DMS 273 (cell line): ENCODE data around the gene NFAM1.

Experiments used
- DNase-seq: peaks from one replicate; lab custom pipeline; 2025; ENCODE audit not compliant: unreplicated experiment; lab: John Stamatoyannopoulos, UW

Gene NFAM1

GRCh38 chr22:42439821-42440674 lies 7.8 kb upstream of the NFAM1 start:
- DNase-seq, result no peak

DNA sequence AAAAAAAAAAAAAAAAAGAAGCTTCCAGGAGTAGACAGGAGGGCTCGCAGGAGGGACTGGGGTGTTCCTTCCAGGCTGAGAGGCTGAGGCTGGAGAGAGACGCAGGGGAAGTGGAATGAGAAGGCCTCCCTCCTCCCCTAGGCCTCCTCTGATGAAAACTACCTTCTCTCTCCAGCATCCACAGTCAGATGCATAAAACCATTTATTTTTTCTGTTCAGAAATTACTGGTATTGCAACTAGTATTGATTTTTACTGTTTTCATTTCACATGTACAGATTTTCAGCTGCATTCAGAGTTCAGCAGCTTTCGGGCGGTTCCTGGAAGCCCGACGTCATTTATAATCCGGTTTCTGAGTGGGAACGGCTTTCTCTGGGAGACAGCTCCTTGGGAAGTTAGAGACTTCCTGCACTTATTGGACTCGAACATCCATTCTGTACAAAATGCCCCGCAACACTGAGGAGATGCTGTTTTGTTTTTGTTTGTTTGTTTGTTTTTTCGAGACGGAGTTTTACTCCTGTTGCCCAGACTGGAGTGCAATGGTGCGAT lies 6.9 kb upstream of the NFAM1 start:
- no peak for DNase-seq

GRCh38 chr22:42438293-42438650 lies 6.1 kb upstream of the NFAM1 start:
- no peak for DNase-seq

- DNase-seq, result peak; percentile 76
These were observed 5.5 kb upstream of the NFAM1 start for GRCh38 chr22:42437488-42438292.

DNA sequence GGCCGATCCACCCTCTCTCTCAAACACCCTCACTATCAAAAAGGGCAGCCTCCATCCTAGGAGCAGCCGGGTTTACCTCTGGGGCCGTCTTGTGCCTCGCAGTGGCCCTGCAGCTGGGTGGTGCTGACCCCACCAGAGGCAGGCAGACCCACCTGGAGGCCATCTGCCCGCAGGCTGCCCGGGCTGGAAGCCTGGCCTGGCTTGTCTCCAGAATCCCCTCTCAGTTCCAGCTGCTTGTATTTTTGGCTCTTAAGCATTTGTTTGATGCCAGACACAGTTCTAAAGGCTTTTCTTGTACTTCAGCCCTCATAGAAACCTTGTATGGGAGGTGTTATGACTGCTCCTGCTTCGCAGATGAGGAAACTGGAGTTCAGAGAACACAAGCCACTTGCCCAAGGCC lies 4.2 kb upstream of the NFAM1 start:
- DNase-seq, result peak; percentile 82

- no peak for DNase-seq
These were observed 2.7 kb upstream of the NFAM1 start for GRCh38 chr22:42434748-42435425.

GRCh38 chr22:42433754-42434682 lies 1.8 kb upstream of the NFAM1 start:
- peak; percentile 62 for DNase-seq

DNA sequence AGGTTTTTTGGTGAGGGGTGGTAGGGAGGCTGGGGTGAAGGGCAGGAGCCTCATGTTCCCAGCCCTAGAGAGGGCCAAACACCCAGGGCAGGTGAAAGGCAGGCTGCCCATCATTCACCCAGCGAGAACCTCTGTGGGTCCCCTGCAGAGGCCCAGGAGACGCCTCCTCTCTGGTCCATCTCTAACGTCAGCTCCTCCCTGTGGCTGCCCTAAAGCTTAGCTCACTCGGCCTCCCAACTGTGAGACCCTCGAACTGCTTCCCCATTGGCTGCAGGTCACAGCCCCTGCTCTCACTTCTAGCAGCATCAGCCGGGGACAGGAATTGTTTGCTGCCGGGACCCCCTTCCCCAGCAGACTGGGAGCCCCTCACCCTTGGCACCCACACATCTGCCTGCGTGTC lies 615 bp upstream of the NFAM1 start:
- no peak for DNase-seq

- no peak for DNase-seq
These were observed 693 bp downstream of the NFAM1 start for GRCh38 chr22:42431401-42432019.

- DNase-seq, result no peak
These were observed 1.6 kb downstream of the NFAM1 start for GRCh38 chr22:42430528-42431125.

DNA sequence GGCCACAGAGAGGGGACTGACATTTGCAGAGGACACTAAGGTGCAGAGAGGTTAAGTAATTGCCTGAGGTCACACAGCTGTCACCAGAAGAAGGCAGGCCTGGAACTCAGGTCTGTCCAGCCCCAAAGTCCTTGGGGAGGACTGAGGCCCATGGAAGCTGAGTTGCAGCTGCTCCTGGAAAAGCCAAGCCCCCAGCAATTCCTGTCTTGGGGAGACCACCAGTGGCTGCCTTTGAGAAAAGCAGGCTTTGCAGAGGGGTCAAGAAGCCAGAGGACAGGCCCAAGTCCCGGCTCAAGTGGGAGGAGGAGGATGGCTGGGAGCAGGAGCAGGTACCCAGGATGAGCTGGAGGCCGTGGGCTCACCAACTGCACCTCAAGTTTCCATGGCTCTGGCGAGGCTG lies 3.4 kb downstream of the NFAM1 start:
- no peak for DNase-seq

GRCh38 chr22:42428025-42428424 lies 4.2 kb downstream of the NFAM1 start:
- DNase-seq, result no peak

DNA sequence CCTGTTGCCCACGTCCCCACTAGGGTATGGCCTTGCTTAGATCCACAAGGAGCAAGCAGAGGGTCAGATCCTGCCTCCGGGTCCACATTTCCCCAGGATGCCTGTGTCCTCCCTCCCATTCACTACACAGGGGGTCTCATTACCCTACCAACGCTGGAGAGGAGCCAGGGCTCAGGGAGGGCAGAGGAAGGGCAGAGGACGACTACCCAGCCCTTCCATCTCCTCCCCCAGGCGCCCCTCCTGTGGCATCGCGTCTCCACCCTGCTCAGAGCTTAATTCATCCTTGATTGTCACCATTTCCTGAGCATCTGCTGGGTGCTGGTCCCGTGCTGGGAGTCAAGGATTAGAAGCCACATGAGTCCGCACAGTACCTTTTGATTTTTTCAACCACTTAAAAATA lies 5.0 kb downstream of the NFAM1 start:
- peak; percentile 31 for DNase-seq

- DNase-seq, result no peak
These were observed 6.2 kb downstream of the NFAM1 start for GRCh38 chr22:42425989-42426355.

- peak; percentile 61 for DNase-seq
These were observed 6.7 kb downstream of the NFAM1 start for GRCh38 chr22:42425337-42425988.

DNA sequence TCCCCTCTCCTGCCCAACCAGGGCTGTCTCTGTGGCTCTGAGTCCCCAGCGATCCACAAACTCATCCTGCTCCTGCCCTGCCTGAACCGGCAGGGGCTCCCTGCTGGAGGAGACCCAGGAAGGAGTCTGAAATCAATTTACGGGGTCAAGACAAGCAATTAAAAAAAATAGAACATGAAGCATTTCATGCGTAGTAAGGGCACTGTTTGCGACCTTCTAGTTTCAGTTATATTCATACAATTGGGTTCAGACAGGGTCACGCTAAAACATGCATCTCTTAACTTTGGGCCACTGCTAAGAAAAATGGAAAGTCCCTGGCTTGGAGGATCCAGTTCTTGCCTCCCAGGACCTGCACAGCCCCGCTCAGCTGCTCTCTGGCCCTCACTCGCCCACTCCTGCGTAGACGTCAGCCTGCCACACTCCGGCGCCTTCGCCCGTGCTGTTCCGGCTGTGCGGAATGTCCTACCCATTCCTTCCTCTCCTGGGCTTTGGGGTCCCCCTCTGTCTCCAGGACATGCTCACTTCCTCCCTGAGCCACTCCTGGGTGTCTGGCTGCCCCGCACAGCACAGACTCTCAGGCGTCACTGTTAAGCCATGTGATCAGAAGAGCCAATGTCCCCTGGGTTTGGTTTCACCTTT lies 12.8 kb downstream of the NFAM1 start:
- no peak for DNase-seq

- DNase-seq, result no peak
These were observed 13.4 kb downstream of the NFAM1 start for GRCh38 chr22:42418811-42419242.

DNA sequence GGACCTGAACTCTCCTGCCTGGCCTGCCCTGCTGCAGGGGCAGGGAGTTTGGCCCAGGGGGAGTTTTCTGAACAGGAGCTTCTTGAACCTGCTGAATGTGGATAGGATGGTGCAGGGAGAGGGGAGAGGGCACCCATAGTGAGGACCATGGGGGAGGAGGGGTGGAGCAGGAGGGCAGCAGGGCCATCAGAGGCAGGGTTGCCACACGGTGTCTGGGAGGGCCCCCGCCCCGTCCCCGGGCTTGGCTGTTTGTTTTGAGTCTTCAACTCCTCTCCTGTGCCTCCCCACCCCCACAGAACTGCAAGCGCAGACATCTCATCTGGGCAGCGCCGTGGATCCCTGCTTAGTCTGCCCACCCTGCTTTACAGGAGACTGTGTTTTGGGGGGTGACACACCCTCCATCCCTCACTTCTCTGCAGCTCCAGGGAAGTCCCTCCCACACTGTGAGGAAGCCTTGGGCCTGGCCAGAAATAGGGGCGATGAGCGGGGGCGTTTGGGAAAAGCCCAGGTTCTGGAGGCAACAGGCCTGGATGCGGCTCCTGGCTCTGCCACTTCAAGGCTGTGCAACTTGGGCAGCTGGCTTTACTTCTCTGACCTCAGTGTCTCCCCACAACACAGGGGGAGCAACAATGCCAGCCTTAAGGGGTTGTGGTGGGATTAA lies 14.4 kb downstream of the NFAM1 start:
- no peak for DNase-seq
